H1 (cell line): Measurements from ENCODE around the gene PDE2A.

Experiments used
- CTCF ChIP-seq, 3 experiments: IDR thresholded peaks; 1 replicate in 2 of 3; 2 replicates in 1 of 3; pipeline versions ENCODE4 v1.5.1 to v1.6.1; 2011; ENCODE audit warnings: low read length in 3 of 3, mild to moderate bottlenecking in 3 of 3, inconsistent platforms in 2 of 3, low read depth in 1 of 3, moderate library complexity in 1 of 3; ENCODE audit not compliant: insufficient read depth in 1 of 3; ENCODE audit errors: control extremely low read depth in 1 of 3
- POLR2AphosphoS5 ChIP-seq: IDR thresholded peaks from 2 replicates; pipeline ENCODE4 v1.6.1; 2011; ENCODE audit warnings: low read depth, low read length
- SRF ChIP-seq: IDR thresholded peaks from 2 replicates; pipeline ENCODE4 v1.6.1; 2011; ENCODE audit warnings: mild to moderate bottlenecking, low read depth, low read length, moderate library complexity
- TAF1 ChIP-seq: IDR thresholded peaks from 2 replicates; pipeline ENCODE4 v1.6.1; 2011; ENCODE audit warnings: mild to moderate bottlenecking, low read depth, low read length

- TF ChIP-seq CTCF (IDR thresholded peaks at IDR 0.05; ENCODE audit: control extremely low read depth in 1 of 3, insufficient read depth in 1 of 3, low read depth in 1 of 3, low read length in 3 of 3): no peak
- TF ChIP-seq POLR2AphosphoS5: no peak
- no peak for TF ChIP-seq SRF
- no peak for TF ChIP-seq TAF1
Observed at GRCh38 chr11:72624496-72625201, 49.6 kb downstream of the PDE2A start.
